ENCODE measurements around the gene BASP1.
"Not testable (repeated sequence)": the region's sequence is repeated elsewhere in the genome, so short reads cannot be mapped to it uniquely, and the experiment has no call there.

GRCh38 chr5:17191574-17191973, 25.9 kb upstream of the BASP1 start:
- not testable (repeated sequence) for TF ChIP-seq POLR2A, TAF1, POLR2AphosphoS5 (IDR thresholded peaks at IDR 0.05; ENCODE audit: low read depth, low read length)
